Peyer's patch (tissue), 4 donors: ENCODE measurements around the gene METTL22. TPM values are rescaled to one million over a fixed set of nuclear protein-coding genes. Genes with fewer than 3 reads are reported as not detected.
A peak's percentile ranks its signal among the peaks of the same experiment; 100 is the strongest.

Source experiments
- DNase-seq, 3 donors: peaks; one replicate each; pipeline ENCODE4 v3.0.0-alpha.2; 2017 to 2019
- H3K27ac ChIP-seq, 4 donors: fragments of 200-600 bp; sonication (generic); one replicate each; pipeline ENCODE4 v1.5.1; 2016 to 2019
- H3K27me3 ChIP-seq, 2 donors: fragments of 200-600 bp; sonication (generic); one replicate each; pipeline ENCODE4 v1.5.1; 2019
- H3K36me3 ChIP-seq, 3 donors: fragments of 200-600 bp; sonication (generic); one replicate each; pipeline ENCODE4 v1.5.1; 2016 to 2019
- H3K4me1 ChIP-seq, 4 donors: fragments of 200-600 bp; sonication (generic); one replicate each; pipeline ENCODE4 v1.5.1; 2016 to 2019
- H3K4me3 ChIP-seq, 4 donors: fragments of 200-600 bp; sonication (generic); 1 replicate in 3 of 4; 2 replicates in 1 of 4; pipeline ENCODE4 v1.5.1; 2016 to 2019; ENCODE audit warnings: mild to moderate bottlenecking in 1 of 4
- H3K9me3 ChIP-seq, 4 donors: fragments of 200-600 bp; sonication (generic); one replicate each; pipeline ENCODE4 v1.5.1; 2016 to 2019; ENCODE audit warnings: mild to moderate bottlenecking in 1 of 4
- CTCF ChIP-seq, 6 experiments: fragments of 450-650 bp in 4 of 6; fragments of 200-600 bp in 2 of 6; sonication (generic) in 1 of 6; IDR thresholded peaks; one replicate each; pipeline ENCODE4 v1.5.1; 2017 to 2019; ENCODE audit warnings: antibody characterized with exemption in 6 of 6, mild to moderate bottlenecking in 3 of 6, moderate library complexity in 1 of 6
- POLR2A ChIP-seq, 2 donors: fragments of 450-650 bp; IDR thresholded peaks; one replicate each; pipeline ENCODE4 v1.5.1; 2017; ENCODE audit warnings: antibody characterized with exemption in 2 of 2, mild to moderate bottlenecking in 2 of 2, moderate library complexity in 2 of 2
- total RNA-seq, 4 donors: library from RNA; depleted of rRNA; stranded (reverse); fragments of >200 nt; gene quantifications; one replicate each; pipeline ENCODE4 v1.1.0, GENCODE V29; 2016

The METTL22 gene
- total RNA-seq, 4 donors from 2014 or later = 25.0 to 86.5 (median 59.0) TPM

GRCh38 chr16:8669481-8669880 is 48.0 kb downstream of the METTL22 start:
- Histone ChIP-seq H3K9me3 (no peaks in the 10 kb centered on the region), H3K4me3 (no peak overlapping the region), H3K27me3 (no peaks in the 10 kb centered on the region), H3K36me3 (no peaks in the 10 kb centered on the region), H3K4me1 (no peaks in the 10 kb centered on the region), H3K27ac (no peak overlapping the region)
- DNase-seq = no peak
- TF ChIP-seq CTCF (IDR thresholded peaks at IDR 0.05) (no peak), POLR2A (IDR thresholded peaks at IDR 0.05) (no peak)

- Histone ChIP-seq H3K9me3 (no peaks in the 10 kb centered on the region), H3K36me3 (no peaks in the 10 kb centered on the region), H3K4me1 (peaks cover 0 to 5% (median 2%) of the 10 kb centered on the region in 4 donors), H3K27me3 (no peaks in the 10 kb centered on the region), H3K4me3 (no peak overlapping the region), H3K27ac (no peak overlapping the region)
- TF ChIP-seq CTCF (IDR thresholded peaks at IDR 0.05) = no peak
- TF ChIP-seq POLR2A (IDR thresholded peaks at IDR 0.05) = no peak
- no peak for DNase-seq
Measured at GRCh38 chr16:8670014-8670560, 48.6 kb downstream of the METTL22 start.

GRCh38 chr16:8673611-8674412 is 52.3 kb downstream of the METTL22 start:
- H3K4me1 ChIP-seq = peaks cover 0 to 9% (median 4%) of the 10 kb centered on the region in 4 donors
- no peak for DNase-seq
- H3K9me3 ChIP-seq = no peaks in the 10 kb centered on the region
- peak overlapping the region; percentile 58 to 82 (median 64) for H3K4me3 ChIP-seq
- no peaks in the 10 kb centered on the region for H3K27me3 ChIP-seq
- TF ChIP-seq POLR2A (IDR thresholded peaks at IDR 0.05) (no peak), CTCF (IDR thresholded peaks at IDR 0.05) (no peak)
- H3K36me3 ChIP-seq = no peaks in the 10 kb centered on the region
- H3K27ac ChIP-seq = peak overlapping the region in 3 of 4 donors; percentile 36 to 74 (median 59)

GRCh38 chr16:8674413-8675022 is 53.0 kb downstream of the METTL22 start, which contains the start of gene ABAT:
TSS of gene ABAT (plus strand) at chr16:8674617. CDS start at chr16:8735740, 61,123 bp downstream.
- Histone ChIP-seq H3K9me3 (no peaks in the 10 kb centered on the region), H3K4me1 (peaks cover 0 to 9% (median 4%) of the 10 kb centered on the region in 4 donors), H3K27ac (peak within 1 kb of the TSS; percentile 36 to 74 (median 49)), H3K27me3 (no peaks in the 10 kb centered on the region), H3K4me3 (peak within 1 kb of the TSS; percentile 58 to 82 (median 64)), H3K36me3 (no peaks in the 10 kb centered on the region)
- peak; percentile 88 to 97 (median 96) for DNase-seq
- TF ChIP-seq CTCF (IDR thresholded peaks at IDR 0.05) = no peak
- TF ChIP-seq POLR2A (IDR thresholded peaks at IDR 0.05) = peak; percentile 76 to 84

- Histone ChIP-seq H3K36me3 (no peaks in the 10 kb centered on the region), H3K4me1 (peaks cover 0 to 9% (median 4%) of the 10 kb centered on the region in 4 donors), H3K9me3 (no peaks in the 10 kb centered on the region), H3K27me3 (no peaks in the 10 kb centered on the region), H3K4me3 (peak overlapping the region; percentile 58 to 82 (median 64)), H3K27ac (no peak overlapping the region)
- TF ChIP-seq CTCF (IDR thresholded peaks at IDR 0.05) (no peak), POLR2A (IDR thresholded peaks at IDR 0.05) (no peak)
- no peak for DNase-seq
Measured at GRCh38 chr16:8675183-8676159, 54.0 kb downstream of the METTL22 start.
